Mesenchymal stem cell (in vitro differentiated cells and primary cell): Measurements from ENCODE around the gene PROS1.
A peak's percentile ranks its signal among the peaks of the same experiment; 100 is the strongest.
"Not testable (repeated sequence)": the region's sequence is repeated elsewhere in the genome, so short reads cannot be mapped to it uniquely, and the experiment has no call there.

Experiments used
- DNase-seq: peaks from one replicate; pipeline ENCODE4 v3.0.0-alpha.2; 2013
- H2AFZ ChIP-seq: one replicate; pipeline ENCODE4 v1.6.1; 2013; ENCODE audit warnings: low read depth, mild to moderate bottlenecking, control low read depth, inconsistent platforms, low read length, moderate library complexity
- H2AK5ac ChIP-seq: 2 replicates; pipeline ENCODE4 v1.6.1; 2013; ENCODE audit warnings: low read length, moderate library complexity, mild to moderate bottlenecking, inconsistent platforms; ENCODE audit not compliant: severe bottlenecking
- H2BK120ac ChIP-seq: one replicate; pipeline ENCODE4 v1.6.1; 2013; ENCODE audit warnings: low read depth, mild to moderate bottlenecking, inconsistent platforms, low read length, moderate library complexity
- H2BK12ac ChIP-seq, 2 experiments: one replicate each; pipeline ENCODE4 v1.6.1; 2013; ENCODE audit warnings: inconsistent platforms in 2 of 2, low read length in 2 of 2, mild to moderate bottlenecking in 2 of 2, moderate library complexity in 2 of 2, control low read depth in 1 of 2
- H2BK15ac ChIP-seq: one replicate; pipeline ENCODE4 v1.6.1; 2013; ENCODE audit warnings: mild to moderate bottlenecking, low read depth, inconsistent platforms; ENCODE audit not compliant: poor library complexity, severe bottlenecking
- H2BK5ac ChIP-seq: 2 replicates; pipeline ENCODE4 v1.6.1; 2013; ENCODE audit warnings: low read depth, mild to moderate bottlenecking, low read length, control low read depth, inconsistent platforms; ENCODE audit not compliant: poor library complexity, severe bottlenecking
- H3K14ac ChIP-seq, 2 experiments: one replicate each; pipeline ENCODE4 v1.6.1; 2013; ENCODE audit warnings: inconsistent platforms in 2 of 2, low read length in 2 of 2, control low read depth in 1 of 2, mild to moderate bottlenecking in 1 of 2, moderate library complexity in 1 of 2
- H3K18ac ChIP-seq, 2 experiments: one replicate each; pipeline ENCODE4 v1.6.1; 2013; ENCODE audit warnings: inconsistent platforms in 2 of 2, low read length in 2 of 2, control low read depth in 1 of 2, low read depth in 1 of 2, mild to moderate bottlenecking in 1 of 2
- H3K23ac ChIP-seq, 2 experiments: one replicate each; pipeline ENCODE4 v1.6.1; 2013; ENCODE audit warnings: inconsistent platforms in 2 of 2, low read length in 2 of 2, mild to moderate bottlenecking in 2 of 2, moderate library complexity in 2 of 2, control low read depth in 1 of 2
- H3K27ac ChIP-seq: 2 replicates; pipeline ENCODE4 v1.5.1; 2013; ENCODE audit warnings: mild to moderate bottlenecking, moderate library complexity, low read length, control low read depth, inconsistent platforms; ENCODE audit not compliant: poor library complexity, severe bottlenecking
- H3K27me3 ChIP-seq, 2 experiments: 2 replicates each; pipeline versions ENCODE4 v1.6.1 to v1.7.0; 2013; ENCODE audit warnings: low read length in 2 of 2, mild to moderate bottlenecking in 2 of 2, moderate library complexity in 2 of 2, control low read depth in 1 of 2, inconsistent platforms in 1 of 2; ENCODE audit not compliant: control insufficient read depth in 1 of 2, insufficient read depth in 1 of 2
- H3K36me3 ChIP-seq, 2 experiments: 2 replicates each; pipeline versions ENCODE4 v1.6.1 to v1.7.0; 2013; ENCODE audit warnings: low read length in 2 of 2, control low read depth in 1 of 2, inconsistent platforms in 1 of 2, low read depth in 1 of 2, mild to moderate bottlenecking in 1 of 2; ENCODE audit not compliant: insufficient read depth in 2 of 2, control insufficient read depth in 1 of 2
- H3K4ac ChIP-seq, 2 experiments: one replicate each; pipeline ENCODE4 v1.6.1; 2013; ENCODE audit warnings: inconsistent platforms in 2 of 2, low read length in 2 of 2, mild to moderate bottlenecking in 2 of 2, moderate library complexity in 2 of 2, control low read depth in 1 of 2, low read depth in 1 of 2
- H3K4me1 ChIP-seq: 2 replicates; pipeline ENCODE4 v1.6.1; 2013; ENCODE audit warnings: low read depth, low read length, control low read depth; ENCODE audit not compliant: control insufficient read depth, insufficient read depth
- H3K4me2 ChIP-seq: 2 replicates; pipeline ENCODE4 v1.6.1; 2013; ENCODE audit warnings: low read length, mild to moderate bottlenecking, inconsistent platforms; ENCODE audit not compliant: poor library complexity, severe bottlenecking
- H3K4me3 ChIP-seq, 2 experiments: 2 replicates each; pipeline versions ENCODE4 v1.5.1 to v1.7.0; 2013; ENCODE audit warnings: low read length in 2 of 2, mild to moderate bottlenecking in 2 of 2, control low read depth in 1 of 2, low read depth in 1 of 2; ENCODE audit not compliant: insufficient read depth in 1 of 2
- H3K79me1 ChIP-seq: replicated peaks from 2 replicates; pipeline ENCODE4 v1.6.1; 2013; ENCODE audit warnings: mild to moderate bottlenecking, control low read depth, low read length, inconsistent platforms; ENCODE audit not compliant: poor library complexity, severe bottlenecking
- H3K9ac ChIP-seq: 2 replicates; pipeline ENCODE4 v1.7.0; 2013; ENCODE audit warnings: mild to moderate bottlenecking, low read length, moderate library complexity
- H3K9me3 ChIP-seq: 2 replicates; pipeline ENCODE4 v1.7.0; 2013; ENCODE audit warnings: mild to moderate bottlenecking, low read length; ENCODE audit not compliant: control insufficient read depth
- H4K8ac ChIP-seq: one replicate; pipeline ENCODE4 v1.6.1; 2013; ENCODE audit warnings: inconsistent platforms, mild to moderate bottlenecking, low read length, moderate library complexity
- H4K91ac ChIP-seq: one replicate; pipeline ENCODE4 v1.6.1; 2013; ENCODE audit warnings: mild to moderate bottlenecking, low read length, inconsistent platforms
- WGBS: methylation state at CpG from one replicate; pipeline ENCODE4 v1.1.7; 2013; ENCODE audit warnings: mixed read lengths; 5-methylcytosine and 5-hydroxymethylcytosine counted together

PROS1 gene

DNA sequence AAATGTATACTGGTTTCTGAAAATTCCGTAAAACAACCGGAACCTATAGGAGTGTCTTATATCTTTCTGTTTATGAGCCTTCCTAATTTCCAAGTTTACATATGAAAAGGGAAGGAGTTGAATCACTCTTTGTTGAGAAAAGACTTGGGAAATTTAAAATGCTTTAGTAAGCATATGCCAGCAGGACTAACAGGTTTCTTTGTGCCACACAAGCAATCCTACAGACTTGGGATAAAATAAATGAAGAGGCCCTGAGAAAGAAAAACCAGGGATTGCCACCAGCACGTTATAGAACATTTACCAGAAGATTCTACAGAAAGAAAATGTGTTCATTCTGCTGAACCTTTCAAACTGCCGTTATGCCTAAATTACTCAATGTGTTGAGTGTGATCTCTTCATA is 96.3 kb downstream of the PROS1 start:
- not testable (repeated sequence) for H2BK5ac ChIP-seq, H2AK5ac ChIP-seq, H4K91ac ChIP-seq, H3K4me2 ChIP-seq, H3K9ac ChIP-seq, H3K4me3 ChIP-seq, H3K36me3 ChIP-seq, H3K23ac ChIP-seq, H3K14ac ChIP-seq, H2BK15ac ChIP-seq, H3K27me3 ChIP-seq, H3K4me1 ChIP-seq, H3K27ac ChIP-seq, H2AFZ ChIP-seq, H2BK120ac ChIP-seq, H3K79me1 ChIP-seq, DNase-seq, H4K8ac ChIP-seq, H3K9me3 ChIP-seq, H3K4ac ChIP-seq, H2BK12ac ChIP-seq, H3K18ac ChIP-seq
- WGBS, result 50% methylated on average over 2 of the region's 4 CpGs

GRCh38 chr3:93873412-93873811 is 100.3 kb downstream of the PROS1 start:
- not testable (repeated sequence) for H2BK12ac ChIP-seq, H2AK5ac ChIP-seq, H2BK5ac ChIP-seq, H3K9ac ChIP-seq, H3K36me3 ChIP-seq, H3K4me3 ChIP-seq, H3K14ac ChIP-seq, H3K9me3 ChIP-seq, DNase-seq, H2BK15ac ChIP-seq, H3K18ac ChIP-seq, H2BK120ac ChIP-seq, H4K91ac ChIP-seq, H3K79me1 ChIP-seq, H3K4me2 ChIP-seq, H3K23ac ChIP-seq, H3K27ac ChIP-seq, H4K8ac ChIP-seq, H2AFZ ChIP-seq, H3K4ac ChIP-seq, H3K27me3 ChIP-seq, H3K4me1 ChIP-seq

- Histone ChIP-seq H3K9me3 (no peaks in the 10 kb centered on the region), H3K4ac (no peak overlapping the region), H3K79me1 (no peaks in the 10 kb centered on the region), H3K4me3 (no peak overlapping the region), H4K8ac (no peak overlapping the region), H3K4me2 (no peak overlapping the region), H3K4me1 (no peaks in the 10 kb centered on the region), H3K36me3 (no peaks in the 10 kb centered on the region), H3K18ac (no peak overlapping the region), H2BK120ac (no peak overlapping the region), H4K91ac (peak overlapping the region; percentile 34), H2BK12ac (no peak overlapping the region), H3K9ac (no peak overlapping the region), H3K27ac (no peak overlapping the region), H2AK5ac (no peak overlapping the region), H3K27me3 (no peaks in the 10 kb centered on the region), H2BK5ac (no peak overlapping the region), H2BK15ac (no peak overlapping the region), H2AFZ (no peak overlapping the region), H3K14ac (no peak overlapping the region), H3K23ac (no peak overlapping the region)
- no peak for DNase-seq
Measured at GRCh38 chr3:93867425-93867824, 106.3 kb downstream of the PROS1 start.

DNA sequence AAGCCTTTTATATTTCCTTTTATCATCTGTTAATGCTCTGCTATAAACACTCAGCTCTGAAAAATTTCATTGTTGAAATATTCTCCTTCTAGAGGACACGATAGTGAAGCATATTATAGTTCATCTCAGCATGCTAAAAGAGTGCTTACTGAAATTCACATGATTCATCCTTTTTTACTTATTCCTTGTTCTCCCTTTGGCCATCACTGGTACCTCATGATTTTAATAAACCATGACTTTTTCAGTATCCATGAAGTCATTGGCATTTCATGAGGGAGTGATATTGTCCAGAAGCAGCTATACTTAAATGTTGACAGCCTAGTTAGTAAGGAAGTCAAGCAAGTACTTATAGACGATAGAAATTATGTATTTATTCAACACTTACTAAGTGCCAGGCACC is 112.7 kb downstream of the PROS1 start:
- no peak overlapping the region for H4K8ac ChIP-seq
- no peak overlapping the region for H3K27ac ChIP-seq

More for the DNA sequence above, 112.7 kb downstream of the PROS1 start:
- no peak overlapping the region for H2BK5ac ChIP-seq
- H3K4me2 ChIP-seq, result no peak overlapping the region
- H3K4me3 ChIP-seq, result no peak overlapping the region
- no peak for DNase-seq
- no peak overlapping the region for H3K4ac ChIP-seq
- no peak overlapping the region for H3K23ac ChIP-seq
- WGBS, result 56% methylated on average over 1 of the region's 2 CpGs
- H2AK5ac ChIP-seq, result no peak overlapping the region
- H3K4me1 ChIP-seq, result no peaks in the 10 kb centered on the region
- H3K9ac ChIP-seq, result no peak overlapping the region
- H2BK12ac ChIP-seq, result no peak overlapping the region
- no peaks in the 10 kb centered on the region for H3K9me3 ChIP-seq
- H2BK120ac ChIP-seq, result no peak overlapping the region
- no peak overlapping the region for H4K91ac ChIP-seq
- H3K36me3 ChIP-seq, result no peaks in the 10 kb centered on the region
- H3K79me1 ChIP-seq, result no peaks in the 10 kb centered on the region
- H3K18ac ChIP-seq, result no peak overlapping the region
- no peaks in the 10 kb centered on the region for H3K27me3 ChIP-seq
- no peak overlapping the region for H3K14ac ChIP-seq
- H2AFZ ChIP-seq, result no peak overlapping the region
- H2BK15ac ChIP-seq, result no peak overlapping the region
